COLO668 (cell line): ENCODE results near the gene CHST3.
"Not testable (repeated sequence)": the region's sequence is repeated elsewhere in the genome, so short reads cannot be mapped to it uniquely, and the experiment has no call there.

ENCODE experiments used
- DNase-seq: peaks from one replicate; lab custom pipeline; 2025; ENCODE audit not compliant: unreplicated experiment; lab: John Stamatoyannopoulos, UW

The CHST3 gene

DNA sequence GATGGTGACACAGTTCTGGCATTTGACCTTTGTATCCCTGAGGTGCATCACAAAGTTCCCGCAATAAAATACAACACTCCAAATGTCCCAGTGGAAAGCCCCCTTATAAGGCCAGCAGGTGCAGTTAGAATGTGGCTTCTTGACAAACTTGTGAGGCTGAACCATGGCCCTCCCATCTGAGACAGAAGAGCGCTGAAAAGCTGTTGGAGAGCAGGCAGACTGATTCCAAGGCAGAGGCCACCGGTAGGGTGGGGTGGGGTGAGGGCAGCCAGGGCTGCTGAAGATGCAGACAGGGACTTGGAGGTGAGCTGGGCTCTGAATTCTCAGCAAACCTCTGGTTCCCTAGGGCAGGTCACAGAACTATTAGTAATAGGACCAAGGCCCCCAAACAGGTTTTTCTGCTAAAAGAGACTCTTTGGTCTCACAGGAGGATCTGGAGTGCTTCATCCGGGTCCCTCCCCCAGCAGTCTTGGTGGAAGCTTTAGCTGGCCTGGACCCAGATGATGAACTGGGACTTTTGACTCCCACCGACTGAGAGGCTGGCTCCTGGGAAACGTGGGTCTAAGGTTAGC lies 15.6 kb upstream of the CHST3 start:
- DNase-seq: no peak

DNA sequence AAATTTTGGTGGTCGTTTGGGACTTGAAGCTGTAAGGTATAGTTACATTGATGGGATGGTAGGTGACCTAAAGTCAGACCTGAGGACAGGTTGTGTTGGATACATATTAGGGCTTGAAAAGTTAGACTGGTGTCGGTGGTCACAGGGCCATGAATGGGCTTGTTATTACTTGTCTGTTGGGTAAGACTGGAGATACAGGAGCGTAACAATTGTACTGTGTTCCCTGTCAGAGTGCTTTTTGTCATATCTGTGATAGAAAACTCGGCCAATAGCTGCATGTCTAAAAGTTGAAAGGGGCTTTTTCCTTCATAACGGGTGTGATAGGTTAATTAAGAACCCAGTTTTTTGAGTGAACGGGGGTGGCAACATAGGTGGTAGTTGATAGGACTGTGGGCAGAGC lies 13.5 kb upstream of the CHST3 start:
- no peak for DNase-seq

DNA sequence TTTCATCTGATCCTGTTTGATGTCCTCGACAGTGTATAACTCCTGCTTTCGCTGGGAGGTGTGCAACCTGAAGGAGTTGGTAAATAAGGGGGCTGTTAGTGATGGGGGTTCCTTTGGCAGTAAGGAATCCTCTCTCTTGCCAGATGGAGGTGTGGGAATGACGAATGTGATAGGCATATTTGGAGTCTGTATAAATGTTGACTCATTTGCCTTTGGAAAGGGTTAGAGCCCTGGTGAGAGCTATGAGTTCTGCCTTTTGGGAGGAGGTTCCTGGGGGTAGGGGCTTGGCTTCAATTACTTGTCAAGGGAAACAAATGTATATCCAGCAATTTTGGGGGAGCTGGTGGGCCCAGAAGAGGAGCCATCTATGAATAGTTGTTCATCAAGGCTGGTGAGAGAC lies 11.4 kb upstream of the CHST3 start:
- no peak for DNase-seq

DNA sequence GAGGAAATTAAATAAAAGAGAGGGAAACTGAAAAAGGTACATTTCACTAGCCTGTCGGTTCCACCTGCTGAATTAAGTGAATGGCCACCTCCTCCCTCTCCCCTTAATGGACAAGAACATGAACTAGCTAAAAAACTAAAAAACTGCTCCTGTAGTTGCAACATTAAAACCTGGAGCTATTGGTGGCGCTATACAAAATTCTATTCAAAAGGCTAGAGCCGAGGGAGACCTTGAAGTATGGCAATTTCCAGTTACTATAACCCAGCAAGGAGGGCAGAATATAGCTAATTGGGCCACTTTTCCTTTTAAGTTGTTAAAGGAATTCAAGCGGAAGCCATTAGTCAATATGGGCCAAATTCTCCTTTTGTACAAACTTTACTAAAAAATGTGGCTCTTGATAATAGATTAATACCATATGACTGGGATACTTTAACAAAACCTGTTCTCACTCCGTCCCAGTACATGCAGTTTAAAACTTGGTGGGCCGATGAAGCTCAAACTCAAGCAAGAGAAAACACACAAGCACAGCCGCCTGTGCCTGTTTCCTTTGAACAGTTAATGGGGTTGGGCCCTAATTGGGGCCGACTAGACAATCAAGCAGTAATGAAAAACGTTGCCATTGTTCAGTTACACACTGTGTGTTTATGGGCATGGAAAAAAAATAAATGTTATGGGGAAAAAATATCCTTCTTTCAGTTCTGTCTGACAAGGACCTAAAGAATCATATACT lies 6.5 kb upstream of the CHST3 start:
- no peak for DNase-seq

DNA sequence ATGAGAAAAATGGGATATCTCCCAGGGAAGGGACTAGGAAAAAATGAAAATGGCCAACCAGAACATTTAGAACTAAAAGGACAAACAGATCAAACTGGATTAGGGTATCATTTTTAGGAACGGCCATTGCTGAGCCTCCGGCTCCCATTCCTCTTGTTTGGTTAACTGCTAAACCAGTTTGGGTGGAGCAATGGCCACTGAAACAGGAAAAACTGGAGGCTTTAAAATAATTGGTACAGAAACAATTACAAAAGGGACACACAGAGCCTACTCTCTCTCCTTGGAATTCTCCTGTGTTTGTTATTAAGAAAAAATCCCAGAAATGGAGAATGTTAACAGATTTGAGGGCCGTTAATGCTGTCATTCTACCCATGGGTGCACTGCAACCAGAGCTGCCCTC lies 4.7 kb upstream of the CHST3 start:
- no peak for DNase-seq

DNA sequence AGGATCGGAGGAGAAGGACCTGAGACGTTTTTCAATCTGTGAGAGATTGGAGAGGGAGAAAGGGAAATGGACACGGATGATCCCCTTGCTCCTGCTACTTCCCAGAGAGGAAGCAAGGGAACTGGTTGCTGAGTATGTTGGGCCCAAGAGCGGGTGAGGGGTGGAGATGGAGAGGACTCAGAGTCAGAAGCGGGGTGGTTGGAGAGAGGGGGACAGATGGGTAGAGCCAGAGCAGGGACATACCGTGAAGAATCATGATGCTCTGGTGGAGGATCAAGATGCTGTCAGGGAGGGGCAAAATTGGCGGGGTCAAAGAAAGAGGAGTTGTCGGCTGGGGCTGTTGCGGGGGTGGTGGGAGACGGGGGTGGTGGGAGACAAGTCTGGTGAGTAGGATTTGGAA lies 2.4 kb upstream of the CHST3 start:
- no peak for DNase-seq

DNA sequence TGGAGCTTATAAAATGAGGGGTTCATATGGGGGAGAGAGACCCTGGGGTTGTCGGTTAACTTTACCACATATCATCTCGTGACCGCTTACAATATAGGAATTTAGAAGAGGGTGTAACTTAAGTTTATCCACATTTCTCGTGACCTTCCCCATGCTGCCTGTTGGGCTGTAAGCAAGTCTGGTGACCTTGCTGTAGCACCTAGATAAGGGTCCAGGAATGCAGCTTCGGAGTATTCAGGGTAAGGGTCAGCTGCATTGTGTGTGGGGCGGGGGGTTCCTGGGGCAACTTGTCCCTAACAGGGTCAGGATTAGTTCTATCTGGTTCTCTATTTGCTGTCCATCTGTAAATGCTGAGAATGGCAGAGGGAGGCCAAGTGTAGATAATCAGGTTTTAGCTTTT lies 1.3 kb upstream of the CHST3 start:
- no peak for DNase-seq

DNA sequence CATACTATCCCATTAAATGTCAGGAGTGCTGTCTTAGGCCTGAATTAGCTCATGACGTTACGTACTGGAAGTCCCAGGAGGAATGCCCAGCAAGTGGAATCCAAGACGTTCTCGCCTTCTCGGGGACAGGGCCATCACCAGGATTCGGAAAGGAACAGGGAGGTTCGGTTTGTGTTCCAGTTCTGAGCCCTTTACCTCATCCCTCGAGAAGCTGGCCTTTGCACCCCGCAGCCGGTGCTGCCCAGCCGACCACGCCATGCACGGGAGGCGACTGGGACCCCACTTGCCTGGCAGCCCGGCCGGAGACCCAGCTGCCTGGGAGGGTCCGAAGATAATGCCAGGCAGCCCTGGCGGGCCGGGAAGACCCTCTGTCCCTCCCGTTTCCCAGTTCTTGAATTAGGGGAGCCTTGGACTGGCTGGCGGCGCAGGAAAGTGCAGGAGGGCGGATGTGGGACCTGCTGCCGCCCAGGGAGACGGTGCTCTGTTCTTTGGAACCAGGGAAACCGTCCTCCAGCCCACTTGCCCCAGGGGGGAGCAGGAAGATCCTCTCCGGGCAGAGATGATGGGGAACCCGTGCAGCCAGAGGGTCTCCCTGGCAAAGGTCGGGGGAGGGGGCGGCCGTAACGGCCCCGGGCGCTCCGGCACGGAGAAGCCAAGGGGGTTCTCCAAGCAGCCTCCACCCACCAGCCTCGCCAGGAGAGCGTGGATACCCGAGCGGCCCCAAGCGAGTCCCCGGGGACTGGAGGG lies 671 bp upstream of the CHST3 start:
- DNase-seq: no peak

DNA sequence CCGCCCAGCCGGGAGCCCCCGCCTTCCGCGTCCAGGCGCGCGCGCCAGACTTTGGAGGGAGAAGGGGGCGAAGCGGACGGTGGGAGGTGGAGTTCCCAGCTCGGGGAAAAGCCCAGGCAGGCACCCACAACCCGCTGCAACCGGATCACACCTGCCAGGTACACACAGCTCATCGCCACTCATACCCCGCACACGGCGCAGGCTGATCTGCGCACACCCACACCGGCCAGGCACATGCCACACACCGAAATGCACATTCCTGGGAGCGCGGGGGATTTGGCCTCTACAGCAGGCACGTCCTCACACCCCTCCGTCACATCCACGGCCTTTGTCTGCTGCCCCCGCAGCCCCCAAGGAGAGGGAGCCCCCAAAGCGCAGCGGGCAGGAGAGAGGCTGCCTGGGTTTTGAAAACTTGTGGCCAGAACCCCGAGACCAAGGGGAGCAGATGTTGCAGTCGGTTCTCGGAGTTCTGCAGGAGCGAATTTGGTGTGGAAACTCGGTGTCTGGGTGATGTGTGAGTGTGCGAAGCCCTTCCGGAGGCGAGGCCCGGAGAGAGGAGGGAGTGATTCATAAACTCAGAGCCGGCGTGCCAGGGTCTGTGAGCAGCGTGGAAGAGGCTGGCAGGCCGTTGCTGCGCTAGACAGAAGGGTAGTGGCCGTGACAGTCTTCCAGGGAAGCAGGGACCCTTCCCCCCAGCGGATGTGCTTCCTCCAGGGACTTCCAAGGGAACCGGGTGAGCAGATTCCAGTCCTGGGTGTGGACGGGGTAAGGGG lies 734 bp downstream of the CHST3 start:
- DNase-seq: no peak

DNA sequence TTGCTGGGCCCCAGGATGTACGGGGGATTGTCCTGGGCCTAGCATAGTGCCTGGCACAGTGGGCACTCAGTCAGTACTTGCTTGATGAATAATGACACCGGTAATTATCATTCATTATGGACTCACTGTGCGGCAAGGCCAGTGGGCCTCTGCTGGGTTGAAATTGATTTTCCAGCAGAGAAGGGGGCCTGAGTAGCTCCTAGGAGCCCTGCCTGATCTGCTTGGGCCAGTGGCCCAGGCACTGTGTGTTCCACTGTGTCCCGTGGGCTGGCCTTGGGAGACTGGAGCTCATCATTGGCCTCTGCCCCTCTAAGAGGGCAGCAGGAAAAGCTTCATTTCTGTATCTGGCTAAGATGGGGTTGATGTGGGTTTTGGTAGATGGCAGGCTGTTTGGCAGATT lies 1.4 kb downstream of the CHST3 start:
- DNase-seq: no peak

DNA sequence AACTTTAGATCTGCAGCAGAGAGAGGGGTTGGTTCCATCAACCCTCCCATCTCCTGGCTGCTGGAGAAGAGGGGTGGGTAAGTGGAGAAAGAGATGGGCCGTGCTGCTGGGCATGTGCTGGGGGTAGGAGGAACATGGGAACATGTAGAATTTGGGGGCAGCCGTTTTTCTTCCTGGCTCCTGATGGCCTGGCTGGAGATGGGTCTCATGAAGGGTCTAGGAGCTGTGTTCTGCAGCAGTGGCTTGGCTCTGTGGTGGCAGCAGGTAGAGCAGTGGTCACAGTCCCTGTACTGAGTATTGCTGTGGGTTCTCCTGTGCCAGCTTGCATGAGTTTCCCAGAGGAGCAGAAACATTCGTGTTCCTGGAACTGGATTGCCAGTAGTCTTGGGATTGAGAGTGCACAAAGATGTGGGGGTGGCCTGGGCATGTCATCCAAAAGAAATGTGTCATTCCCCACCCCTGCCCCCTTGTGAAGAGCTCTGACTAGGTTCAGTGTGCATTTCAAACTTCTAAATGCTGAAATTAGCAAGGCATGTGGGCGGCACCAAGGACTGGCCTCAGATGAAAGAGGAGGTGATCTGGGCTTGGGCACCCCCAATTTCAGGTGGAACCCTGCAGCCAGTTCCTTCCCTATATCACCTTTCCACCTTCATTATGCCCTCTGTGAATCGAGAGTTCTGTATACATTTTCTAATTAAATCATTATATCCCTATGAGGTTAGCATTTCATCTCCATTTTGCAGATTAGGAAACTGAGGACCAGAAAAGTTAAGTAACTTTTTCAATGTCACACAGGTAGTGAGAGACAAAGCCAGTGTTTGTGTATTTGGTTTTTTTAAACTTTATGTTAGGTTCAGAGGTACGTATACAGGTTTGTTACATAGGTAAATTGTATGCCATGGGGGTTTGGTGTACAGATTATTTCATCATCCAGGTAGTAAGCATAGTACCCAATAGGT lies 2.1 kb downstream of the CHST3 start:
- DNase-seq: no peak

DNA sequence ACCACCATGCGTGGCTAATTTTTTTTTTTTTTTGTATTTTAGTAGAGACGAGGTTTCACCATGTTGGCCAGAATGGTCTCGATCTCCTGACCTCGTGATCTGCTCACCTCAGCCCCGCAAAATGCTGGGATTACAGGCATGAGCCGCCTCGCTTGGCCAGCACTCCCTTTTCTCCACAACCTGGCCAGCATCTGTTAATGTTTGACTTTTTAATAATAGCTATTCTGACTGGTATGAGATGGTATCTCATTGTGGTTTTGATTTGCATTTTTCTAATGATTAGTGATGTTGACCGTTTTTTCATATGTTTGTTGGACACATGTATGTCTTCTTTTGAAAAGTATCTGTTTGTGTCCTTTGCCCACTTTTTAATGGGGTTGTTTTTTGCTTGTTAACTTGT lies 3.8 kb downstream of the CHST3 start:
- not testable (repeated sequence) for DNase-seq

DNA sequence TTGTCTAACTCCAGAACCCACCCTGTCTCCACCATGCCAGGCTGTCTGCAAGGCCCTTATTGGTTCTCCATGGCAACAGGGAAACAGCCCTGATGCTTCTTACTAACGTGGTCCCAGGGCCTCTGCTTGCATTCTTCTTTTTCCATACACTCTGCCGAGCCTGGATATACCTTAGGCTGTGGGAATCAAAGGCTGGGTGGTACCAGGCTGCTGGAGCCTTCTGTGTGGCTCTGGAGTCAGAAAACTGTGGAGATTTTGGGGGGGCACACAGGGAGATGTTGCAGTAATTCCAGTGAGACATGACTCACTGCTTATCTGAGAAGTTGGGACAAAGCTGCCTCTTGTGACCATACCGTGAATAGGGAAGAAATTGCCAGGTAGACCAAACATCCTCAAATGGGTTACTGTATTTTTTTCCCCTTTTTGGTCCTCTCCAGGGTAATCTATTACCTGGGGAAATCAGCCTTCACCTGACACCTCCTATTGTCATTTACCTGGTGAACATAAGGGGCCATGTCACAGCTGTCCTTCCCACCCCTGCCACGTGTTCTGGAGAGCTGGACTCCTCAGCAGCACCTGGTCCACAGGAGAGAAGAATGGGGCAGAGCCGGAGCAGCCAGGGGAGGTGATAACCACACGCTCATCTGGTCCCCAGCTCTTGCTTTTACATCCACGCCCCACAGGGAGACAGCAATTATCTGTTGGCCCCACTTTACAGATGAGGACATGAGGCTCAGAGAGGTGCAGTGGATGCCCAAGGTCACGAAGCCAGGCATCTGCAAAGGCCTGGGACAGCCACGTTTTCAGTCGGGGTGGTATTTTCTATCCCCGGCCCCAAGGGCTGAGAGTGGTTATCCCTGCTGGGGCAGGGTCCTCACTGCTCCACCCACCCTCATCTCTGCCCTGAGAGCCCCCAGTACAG lies 4.6 kb downstream of the CHST3 start:
- no peak for DNase-seq

DNA sequence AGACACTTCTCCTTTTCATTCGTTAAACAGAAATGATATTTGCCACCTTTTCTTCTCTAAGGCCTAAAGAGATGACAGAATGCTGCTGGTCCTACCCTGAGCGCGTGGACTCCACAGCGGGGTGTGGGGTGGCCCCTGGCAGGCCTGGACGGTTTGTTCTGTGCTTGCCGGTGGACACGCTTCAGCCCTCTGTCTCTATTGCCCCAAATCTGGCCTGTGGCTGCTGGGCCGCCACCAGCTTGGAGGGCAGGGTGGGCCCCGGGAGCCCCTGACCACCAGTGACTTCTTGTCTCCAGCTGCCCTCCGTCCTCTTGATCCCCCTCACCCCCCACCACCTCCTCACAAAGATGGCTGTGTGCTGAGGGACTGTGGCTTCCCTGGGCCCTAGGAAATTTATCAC lies 5.7 kb downstream of the CHST3 start:
- no peak for DNase-seq

DNA sequence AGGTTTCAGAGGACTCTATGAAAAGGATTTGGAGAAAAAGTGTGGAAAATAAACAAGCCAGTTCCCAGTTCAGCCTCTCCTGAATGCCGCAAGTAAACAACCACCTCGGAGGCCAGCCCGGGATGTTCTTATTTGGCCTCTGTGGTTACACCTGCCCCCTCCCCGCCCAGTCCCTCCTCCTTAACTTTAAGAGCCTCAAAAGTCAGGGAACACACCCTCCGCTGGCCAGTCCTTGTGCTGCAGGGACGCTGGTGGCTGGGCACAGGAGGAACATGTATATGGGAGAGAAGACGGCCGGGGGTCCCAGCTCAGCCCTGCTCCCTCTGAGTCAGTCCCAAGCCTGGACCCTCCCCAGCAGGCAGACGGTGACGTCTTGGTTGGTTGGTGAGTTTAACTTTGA lies 6.1 kb downstream of the CHST3 start:
- DNase-seq: no peak

DNA sequence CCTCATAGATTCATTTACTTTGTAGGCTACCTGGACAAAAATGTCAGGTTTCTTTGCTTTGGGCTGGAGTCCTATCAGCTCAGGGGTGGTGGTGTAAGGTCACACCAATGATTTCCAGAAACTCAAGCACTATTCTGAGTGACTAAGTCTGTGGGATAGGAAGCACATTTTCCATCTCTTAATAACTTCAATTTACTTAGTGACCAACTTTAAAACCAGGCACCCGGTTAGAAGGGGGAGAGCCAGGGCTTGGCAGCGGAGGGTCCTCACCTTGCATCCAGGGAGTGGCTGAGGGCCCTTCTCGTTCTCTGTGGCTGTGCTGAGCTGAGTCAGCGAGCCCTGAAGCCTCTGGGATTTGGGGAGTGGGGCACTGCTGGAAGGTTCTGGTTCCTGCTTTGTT lies 6.7 kb downstream of the CHST3 start:
- no peak for DNase-seq

DNA sequence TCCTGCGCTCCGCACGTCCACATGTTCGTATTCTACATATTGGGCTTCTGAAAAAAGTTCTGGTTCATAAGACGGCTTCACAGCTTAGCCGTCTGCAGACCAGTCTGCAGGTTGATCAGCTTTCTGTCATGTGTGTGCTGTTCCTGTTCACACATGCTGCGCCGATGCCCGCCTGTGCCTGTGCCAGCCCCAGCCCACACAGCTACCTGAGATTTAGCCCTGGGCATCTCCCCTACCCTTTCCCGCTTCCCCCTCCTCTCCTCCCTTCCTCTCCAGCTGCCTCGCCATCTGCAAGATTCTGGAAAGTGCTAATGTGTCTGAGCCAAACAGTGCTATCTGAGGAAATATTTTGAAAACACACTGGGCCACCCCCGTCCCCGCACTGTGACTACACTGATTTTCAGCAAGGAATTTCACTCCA lies 7.1 kb downstream of the CHST3 start:
- DNase-seq: no peak

DNA sequence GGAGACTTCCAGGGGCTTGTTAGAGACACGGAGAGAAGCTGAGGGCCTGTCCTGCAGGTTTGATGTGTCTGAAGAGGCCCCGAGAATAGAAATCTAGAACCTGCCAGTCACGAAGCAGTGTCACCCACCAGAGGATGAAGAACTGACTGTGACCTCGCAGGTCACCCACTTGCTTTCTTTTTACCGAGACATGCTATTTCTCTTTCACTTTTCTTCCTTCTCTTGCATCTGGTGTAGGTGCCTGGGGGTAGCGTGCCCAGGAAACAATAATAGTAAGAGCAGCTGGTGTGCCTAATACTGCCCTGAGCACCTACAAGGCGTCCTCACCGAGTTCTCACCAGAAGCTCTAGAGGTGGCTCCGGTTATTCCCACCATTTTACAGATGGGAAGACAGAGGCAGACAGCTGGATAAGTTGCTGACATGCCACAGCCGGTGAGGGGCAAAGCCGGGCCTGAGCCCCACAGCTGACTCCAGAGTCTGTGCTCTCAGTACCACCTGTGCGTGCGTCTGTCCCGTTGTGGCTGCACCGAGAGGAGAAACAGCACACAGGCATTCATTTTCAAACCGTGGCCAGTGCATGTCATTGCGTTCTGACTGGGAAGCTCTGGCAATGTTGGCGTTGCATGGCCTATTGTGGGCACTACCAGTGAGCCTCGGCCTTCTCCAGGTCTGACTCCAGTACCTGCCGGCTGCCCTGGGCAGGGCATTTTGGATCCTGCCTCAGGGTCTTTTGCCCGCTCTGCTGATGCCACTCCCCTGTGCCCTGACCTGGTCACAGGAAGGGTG lies 7.8 kb downstream of the CHST3 start:
- DNase-seq: no peak
